ENCODE results near the gene PLEKHM2.

PLEKHM2 gene

DNA sequence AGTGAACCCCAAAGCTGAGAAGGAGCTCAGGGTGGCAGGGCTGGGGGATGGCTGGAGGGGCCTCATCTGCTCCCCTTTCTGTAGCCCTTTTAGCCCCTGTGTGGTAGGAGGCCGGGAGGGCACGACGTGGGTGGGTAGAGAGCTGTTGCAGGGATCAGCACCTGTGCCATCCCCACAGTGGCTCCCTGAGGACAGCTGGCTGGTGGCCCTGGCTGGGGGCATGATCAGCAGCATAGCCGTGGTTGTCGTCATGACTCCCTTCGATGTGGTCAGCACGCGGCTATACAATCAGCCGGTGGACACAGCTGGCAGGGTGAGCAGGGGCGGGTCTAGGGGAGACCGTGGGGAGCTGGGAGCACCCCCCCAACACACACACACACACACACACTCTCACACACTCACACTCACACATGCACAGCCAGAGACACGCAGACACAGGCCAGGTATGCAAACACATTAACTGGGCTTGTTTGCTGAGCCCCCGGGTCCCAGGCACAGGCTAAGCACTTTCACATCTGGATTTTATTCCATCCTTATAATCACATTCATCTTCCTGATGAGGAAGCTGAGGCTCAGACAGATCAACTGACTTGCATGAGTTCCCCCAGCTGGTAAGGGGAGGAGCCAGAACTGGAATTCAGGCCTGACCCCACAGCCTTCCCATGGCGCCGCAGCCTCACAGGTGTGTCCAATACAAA is 54.4 kb downstream of the PLEKHM2 start:
- DNase-seq (ENCODE audit: low read depth in 2 of 2): no peak

DNA sequence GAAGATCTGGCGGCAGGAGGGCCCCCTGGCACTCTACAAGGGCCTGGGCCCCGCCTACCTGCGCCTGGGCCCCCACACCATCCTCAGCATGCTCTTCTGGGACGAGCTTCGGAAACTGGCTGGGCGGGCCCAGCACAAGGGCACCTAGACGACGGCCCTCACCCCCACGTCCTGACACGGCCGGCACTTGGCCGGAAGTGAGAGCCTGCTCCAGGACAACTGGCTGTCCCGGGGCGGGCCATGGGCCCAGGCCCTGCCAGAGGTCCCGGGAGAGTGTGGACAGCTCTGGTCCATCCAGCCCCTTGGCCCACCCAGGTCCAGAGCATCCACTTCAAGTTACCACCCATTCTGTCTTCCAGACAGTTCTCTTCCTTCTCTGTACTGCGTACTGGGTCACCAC is 55.1 kb downstream of the PLEKHM2 start:
- no peak for DNase-seq (ENCODE audit: low read depth in 2 of 2)

DNA sequence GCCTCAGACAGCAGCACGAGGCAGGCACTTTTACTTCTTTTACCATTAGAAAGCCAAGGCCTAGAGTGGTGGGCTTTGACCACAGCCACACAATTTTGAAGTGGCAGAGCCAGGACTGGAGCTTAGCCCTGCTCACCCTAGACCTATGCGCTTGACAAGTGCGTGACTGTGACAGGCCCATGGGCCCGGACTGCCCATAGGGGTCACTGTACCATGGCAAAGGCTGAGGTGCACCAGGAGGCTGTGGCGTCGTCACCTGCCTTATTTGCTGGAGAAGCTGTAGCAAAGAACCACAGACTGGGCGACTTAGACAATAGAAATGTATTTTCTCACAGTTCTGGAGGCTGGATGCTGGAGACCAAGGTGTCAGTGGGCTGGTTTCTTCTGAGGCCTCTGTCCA is 55.6 kb downstream of the PLEKHM2 start:
- DNase-seq (ENCODE audit: low read depth in 2 of 2): no peak

DNA sequence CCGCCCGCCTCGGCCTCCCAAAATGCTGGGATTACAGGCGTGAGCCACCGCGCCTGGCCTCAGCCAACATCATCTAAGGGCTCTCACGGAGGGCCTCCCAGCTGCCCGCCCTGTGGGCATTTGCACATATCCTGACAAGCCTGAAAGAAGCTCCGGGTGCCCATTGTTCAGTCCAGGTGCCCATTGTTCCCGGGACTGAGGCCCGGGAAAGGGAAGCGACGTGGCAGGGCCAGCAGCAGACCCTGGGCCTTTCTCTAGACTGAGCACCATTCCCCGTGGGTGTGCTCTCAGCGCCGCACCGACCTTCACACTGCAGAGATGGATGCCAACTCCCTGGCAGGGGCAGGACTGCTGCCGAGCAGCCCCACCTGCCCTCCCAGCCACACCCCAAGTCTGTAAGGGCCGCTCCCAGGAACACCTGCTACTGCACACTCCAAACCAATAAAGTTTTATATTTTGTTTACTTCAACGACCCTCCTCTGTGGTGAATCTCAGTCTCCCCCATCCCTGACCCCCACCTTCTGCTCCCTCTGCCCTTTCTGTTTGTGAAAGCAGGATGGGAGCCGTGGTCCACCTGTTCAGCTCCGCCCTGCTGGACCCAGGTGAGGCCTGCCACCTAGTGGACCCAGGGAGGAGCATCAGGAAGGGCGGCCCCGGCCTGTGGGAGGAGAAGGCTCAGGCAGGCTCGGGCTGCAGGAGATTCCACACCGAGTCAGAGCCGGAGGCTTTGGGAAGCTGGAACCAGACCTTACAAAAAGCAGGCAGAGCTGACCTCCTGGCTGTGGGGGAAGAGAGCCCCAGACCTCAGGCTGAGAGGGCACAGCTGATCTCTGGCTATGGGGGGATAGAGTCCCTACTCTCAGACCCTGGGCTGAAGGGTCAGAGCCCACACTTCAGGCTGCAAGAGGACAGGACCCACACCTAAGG is 57.1 kb downstream of the PLEKHM2 start:
- peak; percentile 44 to 60 for DNase-seq (ENCODE audit: low read depth in 2 of 2)

DNA sequence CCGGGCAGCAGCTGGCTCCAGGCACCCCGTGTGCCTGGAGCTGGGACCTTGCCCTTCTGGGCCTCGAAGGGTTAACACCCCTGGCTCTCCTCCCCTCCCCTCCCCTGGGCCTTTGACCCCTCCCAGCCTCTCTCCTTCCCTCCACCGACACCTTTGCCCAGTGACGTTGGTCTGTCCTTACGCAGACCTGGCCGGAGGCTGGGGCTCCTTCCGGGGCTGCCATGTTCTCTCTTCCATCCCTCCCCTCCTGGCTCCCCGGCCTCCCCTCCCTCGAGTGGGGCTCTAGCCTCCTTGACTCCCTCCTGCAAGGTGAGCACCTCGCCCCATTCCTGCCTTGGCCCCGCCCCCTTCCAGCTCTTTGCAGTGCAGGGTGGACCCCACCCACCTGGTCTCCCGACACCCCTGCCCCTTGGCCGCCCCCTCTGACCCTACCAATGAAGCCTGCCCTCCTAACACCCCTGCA is 58.2 kb downstream of the PLEKHM2 start, which contains the start of gene TMEM82:
Gene TMEM82, plus strand, starts transcription at position 161 of the 463 bp plus-strand sequence. Its CDS starts 61 bp downstream, at position 222.
- DNase-seq (ENCODE audit: low read depth in 2 of 2): no peak

DNA sequence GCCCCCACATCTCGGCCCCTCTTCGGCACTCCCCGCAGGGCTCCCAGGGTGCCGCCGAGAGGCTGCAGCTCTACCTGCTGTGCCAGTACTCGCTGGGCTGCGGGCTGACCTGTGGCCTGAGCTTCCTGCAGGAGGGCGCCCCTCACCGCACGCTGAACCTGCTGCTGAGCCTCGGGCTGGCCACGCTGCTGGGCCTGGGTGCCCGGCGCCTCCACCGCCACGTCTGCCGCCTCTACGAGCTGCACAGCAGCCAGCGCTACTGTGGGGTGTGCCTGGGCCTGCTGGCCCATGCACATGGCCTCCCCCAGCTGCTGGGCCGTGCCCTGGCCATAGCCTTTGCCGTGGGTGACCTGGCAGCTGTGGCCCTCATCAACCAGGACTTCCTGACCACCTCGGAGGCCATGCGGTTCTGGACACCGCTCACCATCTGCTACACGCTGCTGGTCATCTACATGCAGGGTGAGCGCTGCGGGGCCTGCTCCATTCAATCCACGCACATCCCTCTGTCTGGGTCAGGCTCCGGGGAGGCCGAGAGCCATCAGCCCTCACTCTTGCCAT is 60.1 kb downstream of the PLEKHM2 start:
- no peak for DNase-seq (ENCODE audit: low read depth in 2 of 2)

DNA sequence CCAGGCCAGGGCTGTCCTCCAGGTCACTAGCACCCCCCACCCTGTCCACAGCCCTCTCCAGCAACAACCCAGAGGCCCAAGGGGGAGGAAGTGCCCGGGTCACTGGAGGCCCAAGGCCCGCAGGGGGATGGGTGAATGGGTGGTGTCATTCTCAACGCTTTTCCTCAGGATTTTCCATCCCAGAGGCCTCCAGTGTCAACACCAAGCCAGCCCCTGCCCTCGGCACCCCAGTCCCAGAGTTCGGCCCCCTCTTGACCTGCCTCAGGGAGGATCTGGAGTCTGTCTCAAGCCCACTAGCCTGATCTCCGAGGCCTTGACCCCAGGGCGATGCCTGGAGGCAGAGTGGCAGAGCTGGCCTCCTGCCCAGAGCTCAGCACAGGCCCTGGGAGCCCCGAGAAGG is 63.3 kb downstream of the PLEKHM2 start:
- no peak for DNase-seq (ENCODE audit: low read depth in 2 of 2)

DNA sequence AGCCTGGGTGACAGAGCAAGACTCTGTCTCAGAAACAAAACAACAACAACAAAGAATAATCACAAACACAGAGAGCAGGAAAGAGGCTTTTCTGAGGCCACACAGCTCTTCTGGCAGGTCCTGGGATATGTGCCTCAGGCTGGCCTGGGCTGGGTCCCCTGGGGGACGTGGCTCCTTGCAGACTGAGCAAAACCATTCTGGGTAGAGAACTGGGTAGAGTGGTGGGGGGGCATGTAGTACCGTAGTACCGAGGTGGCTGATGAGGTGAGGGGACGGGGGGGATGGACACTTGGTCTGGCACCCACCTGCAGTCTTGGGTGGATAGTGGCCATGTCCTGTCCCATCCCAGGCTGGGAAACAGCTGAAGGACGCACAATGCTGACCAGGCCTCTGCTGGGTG is 64.1 kb downstream of the PLEKHM2 start:
- no peak for DNase-seq (ENCODE audit: low read depth in 2 of 2)

DNA sequence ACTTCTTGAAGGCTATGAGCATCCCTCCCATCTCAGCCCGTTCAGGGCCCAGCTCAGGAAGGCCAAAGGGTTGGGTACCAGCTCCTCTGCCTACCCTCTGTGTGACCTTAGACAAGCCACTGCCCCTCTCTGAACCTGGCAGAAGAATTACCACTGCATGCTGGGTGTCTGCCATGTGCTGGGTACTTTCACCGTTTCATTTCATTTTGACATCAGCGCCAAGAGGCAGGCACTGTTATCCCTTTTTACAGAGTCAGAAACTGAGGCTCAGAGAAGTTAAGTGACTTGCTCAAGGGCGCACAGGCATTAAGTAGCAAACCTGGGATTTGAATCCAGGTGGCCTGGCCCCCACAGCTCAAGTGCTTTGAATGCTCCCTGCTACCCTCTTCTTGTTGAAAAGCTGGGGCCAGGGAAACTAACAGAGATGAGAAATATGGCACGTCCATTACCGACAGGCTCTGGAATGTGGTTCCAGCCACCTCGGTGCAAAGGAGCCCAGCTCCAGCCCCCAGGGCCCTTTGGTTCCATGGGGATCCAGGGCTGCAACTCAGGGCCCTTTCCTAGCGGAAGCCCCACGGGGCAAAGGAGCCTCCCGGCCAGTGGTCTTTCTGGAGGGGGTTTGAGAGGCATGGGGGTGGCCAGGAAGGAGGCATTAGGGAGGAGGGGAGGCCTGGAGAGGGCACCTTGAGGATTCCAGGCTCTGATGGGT is 64.7 kb downstream of the PLEKHM2 start:
- DNase-seq (ENCODE audit: low read depth in 2 of 2): no peak

DNA sequence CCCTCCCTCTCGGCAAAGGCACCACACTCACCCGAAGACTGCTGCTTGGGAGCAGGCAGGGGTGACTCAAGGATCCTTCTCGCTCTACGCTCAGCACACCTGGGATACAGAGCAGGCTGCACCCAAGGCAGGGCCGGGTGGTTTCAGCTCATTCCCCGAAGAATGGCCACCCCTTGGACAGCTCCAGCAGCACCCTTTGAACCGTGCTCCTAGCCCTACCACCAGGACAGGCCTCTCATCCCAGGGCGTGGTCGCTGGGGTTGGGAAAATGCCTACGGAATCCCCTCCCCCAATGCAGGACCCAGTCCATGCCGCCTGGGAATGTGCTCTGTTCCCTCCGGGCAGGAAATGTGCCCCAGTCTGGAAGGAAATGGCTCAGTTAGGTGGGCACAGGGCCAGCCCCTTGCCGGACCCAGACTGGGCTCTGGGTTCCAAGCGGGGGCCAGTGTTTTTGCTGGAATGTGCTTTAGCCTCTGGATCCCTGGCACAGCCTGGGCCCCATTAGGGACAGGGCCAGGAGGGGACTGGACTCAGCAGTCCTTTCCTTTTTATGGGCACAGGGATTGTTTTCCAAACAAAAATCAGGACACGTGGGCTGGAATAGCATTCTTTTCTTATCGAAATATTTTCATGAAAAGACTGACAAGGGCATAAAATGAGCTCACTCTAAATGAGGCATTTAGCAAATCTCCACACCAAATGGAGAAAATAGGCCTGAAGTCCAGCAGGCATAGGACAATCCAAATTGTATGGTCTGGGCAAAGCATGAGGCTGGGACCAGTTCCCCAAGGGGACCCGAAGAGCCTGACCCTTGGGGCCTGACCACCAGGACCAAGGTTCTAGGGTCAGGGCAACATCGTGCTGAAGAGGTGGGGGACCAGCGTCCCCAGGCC is 65.5 kb downstream of the PLEKHM2 start:
- no peak for DNase-seq (ENCODE audit: low read depth in 2 of 2)

DNA sequence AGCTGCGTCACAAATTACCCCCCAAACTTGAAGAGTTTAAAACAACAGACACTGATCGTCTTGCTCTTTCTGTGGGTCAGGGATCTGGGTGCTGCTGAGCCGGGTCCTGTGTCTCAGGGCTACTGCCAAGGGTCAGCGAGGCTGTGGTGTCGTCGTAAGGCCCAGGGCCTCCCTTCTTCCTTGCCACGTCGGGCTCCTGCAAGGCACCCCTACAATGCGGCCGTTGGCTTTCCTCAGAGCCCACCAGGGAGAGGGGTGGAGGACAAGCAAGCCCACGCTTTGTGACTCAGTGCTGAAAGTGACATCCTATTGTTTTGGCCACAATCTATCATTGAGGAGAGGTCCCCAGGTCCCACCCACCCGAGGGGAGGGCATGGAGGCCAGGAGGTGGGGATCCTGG is 66.8 kb downstream of the PLEKHM2 start:
- no peak for DNase-seq (ENCODE audit: low read depth in 2 of 2)

DNA sequence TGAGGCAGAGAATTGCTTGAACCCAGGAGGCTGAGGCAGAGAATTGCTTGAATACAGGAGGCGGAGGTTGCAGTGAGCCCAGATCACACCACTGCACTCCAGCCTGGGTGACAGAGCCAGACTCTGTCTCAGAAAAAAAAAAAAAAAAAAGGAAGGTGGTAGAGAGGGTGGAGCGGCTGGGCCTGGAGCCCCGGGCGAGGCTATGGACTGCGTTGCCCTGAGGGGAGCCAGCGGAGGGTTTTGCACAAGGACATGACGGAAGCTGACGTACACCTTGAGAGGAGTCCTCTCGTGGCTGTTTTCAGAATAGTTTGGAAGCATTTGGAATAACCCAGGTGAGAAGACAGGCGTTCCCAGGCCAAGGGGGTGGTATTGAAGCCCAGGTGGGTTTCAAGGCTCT is 67.6 kb downstream of the PLEKHM2 start:
- no peak for DNase-seq (ENCODE audit: low read depth in 2 of 2)

DNA sequence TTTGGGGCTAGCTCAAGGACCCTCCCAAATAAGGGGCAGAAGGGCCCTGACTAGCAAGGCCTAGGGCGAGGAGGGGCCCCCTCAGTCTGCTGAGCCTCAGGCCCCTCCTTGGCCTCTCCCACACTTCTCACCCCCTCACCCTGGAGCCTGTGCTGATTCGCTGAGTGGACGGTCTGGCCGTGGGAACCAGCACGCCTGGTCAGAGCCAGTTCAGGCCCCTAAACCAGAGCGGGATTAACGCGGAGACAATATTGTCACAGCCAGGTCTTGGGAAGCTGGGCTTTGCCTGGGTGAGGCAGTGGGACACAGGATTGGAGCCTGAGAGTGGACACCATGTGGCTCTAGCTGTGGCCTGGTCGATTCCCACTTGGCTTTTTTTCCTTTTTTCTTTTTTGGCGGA is 69.7 kb downstream of the PLEKHM2 start:
- no peak for DNase-seq (ENCODE audit: low read depth in 2 of 2)

DNA sequence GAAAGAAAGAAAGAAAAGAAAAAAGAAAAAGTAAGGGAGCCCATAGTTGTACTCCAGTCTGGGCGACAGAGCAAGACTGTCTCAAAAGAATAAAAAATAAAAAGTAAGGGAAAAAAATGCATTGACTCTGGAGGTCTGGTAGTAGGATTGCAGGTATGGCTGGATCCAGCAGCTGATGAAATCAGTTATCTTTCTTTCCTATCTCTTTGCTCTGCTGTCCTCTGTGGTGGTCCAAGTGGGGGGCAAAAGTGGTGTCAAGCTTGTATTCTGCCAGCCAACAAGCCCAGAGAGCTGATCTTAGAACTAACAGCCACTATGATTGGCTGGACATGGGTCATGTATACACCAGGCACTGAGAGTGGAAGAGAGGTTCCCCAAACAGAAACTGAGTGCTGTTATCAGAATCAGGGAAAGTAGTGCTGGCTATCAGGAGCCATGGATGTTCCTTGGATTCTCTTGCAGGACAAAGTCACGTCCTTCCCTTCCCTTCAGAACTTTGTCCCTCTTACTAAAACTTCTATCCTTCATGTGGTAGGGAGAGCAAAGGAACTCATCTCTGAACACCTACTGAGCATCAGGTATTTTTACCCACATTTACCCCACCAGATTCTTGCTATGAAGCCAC is 71.0 kb downstream of the PLEKHM2 start:
- DNase-seq (ENCODE audit: low read depth in 2 of 2): no peak

DNA sequence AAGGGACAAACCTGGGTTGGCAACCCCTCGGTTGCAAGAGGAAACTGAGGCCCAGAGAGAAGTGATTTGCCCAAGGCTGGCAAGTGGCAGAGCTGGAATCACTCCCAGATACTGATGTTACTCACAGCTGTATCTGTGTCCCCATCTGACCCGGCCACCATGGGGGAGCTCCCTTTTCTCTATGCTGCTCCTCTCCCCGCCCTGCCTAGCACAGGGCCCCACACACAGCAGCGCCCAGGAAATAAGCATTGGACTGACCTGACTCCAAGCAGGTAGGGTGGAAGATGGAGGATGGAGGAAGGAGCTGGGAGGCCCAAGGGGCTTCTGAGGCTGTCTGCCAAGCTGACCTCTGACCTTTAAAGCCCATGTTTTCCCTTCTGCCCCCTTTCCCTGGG is 71.5 kb downstream of the PLEKHM2 start:
- DNase-seq (ENCODE audit: low read depth in 2 of 2): no peak

DNA sequence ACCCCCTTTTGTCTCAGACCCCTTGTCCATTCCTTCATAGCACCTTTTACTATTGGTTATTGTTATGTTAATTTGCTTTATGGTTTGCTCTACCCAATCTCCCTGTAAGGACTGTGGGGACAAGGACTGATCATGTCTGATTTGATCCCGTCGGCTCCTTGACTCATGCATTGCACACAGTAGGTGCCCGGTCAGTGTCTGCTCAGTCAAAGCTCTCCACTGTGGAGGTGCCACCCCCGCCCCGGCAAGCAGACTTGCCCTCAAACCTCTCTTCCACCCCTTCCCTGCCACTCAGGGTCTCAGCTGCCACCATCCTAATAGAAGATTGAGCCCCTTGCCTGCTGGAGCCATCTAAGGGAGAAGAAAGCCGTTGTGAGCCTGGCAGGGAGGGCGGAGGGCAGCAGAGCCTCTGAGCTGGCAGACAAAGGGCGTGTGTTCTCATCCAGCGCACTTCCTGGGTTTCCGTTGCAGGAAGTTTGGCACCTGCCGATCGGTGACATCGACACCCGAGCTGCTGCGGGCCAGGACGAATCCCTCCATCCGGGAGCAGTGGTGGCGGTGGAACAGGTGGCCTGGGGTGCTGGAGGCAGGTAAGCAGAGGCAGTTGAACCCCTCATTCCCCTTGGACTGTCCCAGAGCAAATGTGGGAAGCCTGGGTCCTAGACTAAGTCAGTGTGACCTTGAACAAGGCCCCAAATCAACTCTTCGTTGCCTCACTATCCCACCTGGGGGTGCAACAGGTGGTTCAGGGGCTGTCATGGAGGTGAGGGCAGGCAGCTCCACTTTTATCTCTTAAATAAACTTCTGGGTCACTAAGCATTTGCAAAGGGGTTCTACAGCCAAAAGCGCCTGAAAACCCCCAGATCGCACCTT is 72.3 kb downstream of the PLEKHM2 start:
- DNase-seq (ENCODE audit: low read depth in 2 of 2): no peak

DNA sequence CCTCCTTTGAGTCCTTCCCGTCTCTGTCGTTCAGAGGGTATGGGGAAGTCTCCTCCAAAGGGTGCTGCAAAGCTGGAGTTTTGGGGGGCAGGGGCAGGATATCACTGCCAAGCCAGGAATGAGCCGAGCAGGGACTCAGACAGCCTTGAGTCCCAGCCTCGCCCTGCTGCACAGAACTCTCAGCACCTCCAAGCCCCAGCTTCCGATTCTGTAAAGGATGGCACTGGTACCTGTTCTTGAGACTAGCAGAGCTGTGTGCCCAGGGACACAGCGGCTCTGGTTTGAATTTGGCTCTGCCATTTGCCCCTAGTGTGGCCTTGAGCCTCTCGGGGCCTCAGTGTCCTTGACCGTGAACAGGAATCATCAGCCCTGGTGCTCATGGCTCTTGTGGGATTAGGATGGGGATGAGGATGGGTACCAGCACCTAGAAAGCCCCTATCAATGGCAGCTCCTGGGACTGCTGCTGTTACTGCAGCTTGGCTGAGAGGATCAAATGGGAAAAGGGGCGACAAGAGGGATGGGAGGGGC is 73.0 kb downstream of the PLEKHM2 start:
- DNase-seq (ENCODE audit: low read depth in 2 of 2): no peak

DNA sequence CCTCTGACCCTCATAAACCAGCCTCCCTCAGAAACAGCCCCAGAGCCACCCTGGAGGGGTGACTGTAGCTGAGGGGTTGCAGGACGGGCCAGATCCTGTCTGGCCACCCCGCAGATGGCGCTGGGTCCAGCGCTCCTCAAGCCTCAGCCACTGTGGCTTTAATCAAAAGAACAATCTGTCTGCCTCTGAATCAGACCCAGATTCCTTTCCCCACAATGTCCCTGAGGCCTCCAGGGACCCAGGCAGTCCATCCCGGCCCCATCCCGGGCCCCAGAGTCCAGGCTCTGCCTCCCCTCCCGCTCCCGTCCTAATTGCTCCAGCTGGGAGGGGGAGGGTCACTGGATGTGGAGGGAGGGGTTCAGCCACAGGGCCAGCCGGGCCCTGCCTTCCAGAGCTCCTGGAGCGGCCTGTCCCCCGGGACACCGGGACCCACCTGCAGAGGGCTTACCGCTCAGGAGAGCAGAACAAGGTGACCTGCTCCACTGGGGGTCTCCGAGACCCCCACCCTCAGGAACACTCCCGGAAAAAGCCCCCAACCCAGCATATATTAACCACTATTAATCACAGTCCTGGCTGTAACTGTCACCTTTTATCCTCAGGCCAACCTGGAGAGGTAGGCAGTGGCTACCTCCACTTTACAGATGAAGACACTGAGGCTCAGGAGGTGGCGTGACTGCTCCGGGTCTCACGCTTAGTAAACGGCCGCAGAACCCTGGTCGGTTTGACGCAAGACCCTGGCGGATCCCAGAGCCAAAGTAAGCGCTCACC is 73.6 kb downstream of the PLEKHM2 start:
- no peak for DNase-seq (ENCODE audit: low read depth in 2 of 2)

Data from stimulated activated CD4-positive, alpha-beta T cell treated with anti-CD3 and anti-CD28 coated beads, Interleukin-15, amount 100 ng/mL, for 48 hours (primary cell).